Measurements from ENCODE around the gene PTPRK. TPM values are rescaled to one million over a fixed set of nuclear protein-coding genes. Genes with fewer than 3 reads are reported as not detected.

The PTPRK gene
- 15.0 and 15.3 TPM in 2 replicates for polyA plus RNA-seq (2013)

DNA sequence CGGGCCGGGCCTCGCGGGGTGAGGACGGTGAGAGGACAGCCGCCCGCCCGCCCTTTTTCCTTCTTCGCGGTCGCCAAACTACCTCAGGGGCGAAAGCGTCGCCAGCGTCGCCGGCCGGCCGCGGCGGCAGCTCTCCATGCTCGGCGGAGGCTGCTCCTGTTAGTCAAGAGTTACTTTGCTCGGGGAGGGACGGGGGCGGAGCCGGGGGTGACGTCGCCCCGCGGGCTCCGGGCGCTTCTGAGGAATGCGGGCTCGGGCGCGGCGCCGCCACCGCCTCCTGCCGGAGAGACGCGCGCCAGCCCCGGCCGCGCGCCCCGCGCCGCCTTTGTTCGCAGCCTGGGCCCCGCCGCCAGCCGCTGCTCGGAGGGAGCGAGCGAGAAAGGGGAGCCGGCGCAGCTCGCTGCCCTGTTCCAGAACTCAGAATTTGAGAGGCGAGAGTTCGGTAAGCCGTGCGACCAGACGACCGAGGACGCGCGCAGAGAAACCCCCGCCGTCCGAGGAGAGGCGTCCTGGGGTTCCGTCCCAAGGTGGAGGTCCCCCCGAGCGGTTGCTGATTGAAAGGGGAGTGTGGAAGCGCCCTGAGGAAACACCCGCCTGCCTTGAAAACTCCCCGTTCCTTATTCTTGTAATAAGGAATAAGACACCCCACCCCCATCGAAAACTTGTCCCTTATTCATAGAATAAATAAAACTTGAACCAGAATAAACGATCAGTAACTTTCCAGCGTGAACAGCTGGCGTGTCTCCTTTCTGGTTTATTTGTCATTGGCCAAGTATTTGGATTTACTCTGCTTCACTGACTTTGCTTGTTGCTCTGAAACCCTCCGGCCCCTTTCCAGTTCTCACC is at the start of gene PTPRK:
Gene PTPRK, minus strand, starts transcription at position 164 of the 846 bp plus-strand sequence. CDS start 241 bp downstream, outside the sequence.
- H4K8ac ChIP-seq (ENCODE audit: low read depth, low read length) = peak within 1 kb of the TSS; percentile 81

DNA sequence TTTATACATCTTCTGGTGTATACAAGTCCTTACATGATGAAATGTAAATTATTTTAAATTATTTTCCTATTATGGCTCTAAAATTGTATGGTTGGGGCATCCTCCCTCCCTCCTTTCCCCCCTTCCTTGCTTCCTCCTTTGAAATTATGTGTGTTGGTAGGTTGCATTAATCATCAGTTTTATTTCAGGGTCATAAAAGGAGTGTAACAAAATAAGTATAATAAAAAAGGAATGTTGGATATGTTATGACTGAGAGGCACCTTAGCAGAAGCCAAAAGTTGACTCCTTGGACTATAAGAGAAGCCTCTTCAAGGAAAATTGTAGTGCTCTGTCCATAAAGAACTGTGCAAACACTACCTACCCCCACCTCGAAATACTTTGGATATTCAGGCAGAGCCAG is 46.6 kb upstream of the PTPRK start:
- Histone ChIP-seq H3K4ac (ENCODE audit: low read depth, low read length) (no peak overlapping the region), H2AFZ (ENCODE audit: insufficient read depth, low read length, poor library complexity) (no peak overlapping the region), H3K9ac (ENCODE audit: low read length) (no peak overlapping the region), H3K27ac (ENCODE audit: low read depth, low read length) (no peak overlapping the region), H4K8ac (ENCODE audit: low read depth, low read length) (no peak overlapping the region), H3K4me2 (ENCODE audit: low read length) (no peak overlapping the region), H3K4me3 (ENCODE audit: low read depth, low read length) (no peak overlapping the region), H2BK120ac (ENCODE audit: insufficient read depth, low read length, poor library complexity) (no peak overlapping the region), H3K79me2 (ENCODE audit: control insufficient read depth, insufficient read depth, low read length, poor library complexity) (no peaks in the 10 kb centered on the region), H3K23ac (ENCODE audit: low read length) (no peak overlapping the region), H3K4me1 (ENCODE audit: control insufficient read depth in 1 of 2, insufficient read depth in 2 of 2, low read length in 2 of 2) (peaks cover 2 to 3% of the 10 kb centered on the region in 2 experiments), H2BK5ac (ENCODE audit: low read depth, low read length, poor library complexity) (no peak overlapping the region), H3K36me3 (ENCODE audit: control insufficient read depth in 1 of 2, insufficient read depth in 2 of 2, low read length in 2 of 2) (no peaks in the 10 kb centered on the region), H2AK5ac (ENCODE audit: low read length) (no peak overlapping the region), H4K12ac (ENCODE audit: low read depth, low read length) (no peak overlapping the region), H3K18ac (ENCODE audit: low read length) (no peak overlapping the region), H3K9me3 (ENCODE audit: insufficient read depth, low read depth, low read length) (no peaks in the 10 kb centered on the region), H3K79me1 (ENCODE audit: low read length) (peaks cover 2% of the 10 kb centered on the region), H4K91ac (ENCODE audit: low read depth, low read length) (no peak overlapping the region), H2BK12ac (ENCODE audit: low read length) (no peak overlapping the region), H3K14ac (ENCODE audit: low read length) (no peak overlapping the region), H3K27me3 (ENCODE audit: insufficient read depth, low read length) (no peaks in the 10 kb centered on the region)
- no peak for DNase-seq
- no CpG with 5 or more reads among the region's 1 CpG for WGBS (ENCODE audit: extremely low coverage, insufficient coverage, insufficient read length)

More for the DNA sequence above, at the start of gene PTPRK:
- Histone ChIP-seq H2AK5ac (ENCODE audit: low read length) (no peak within 1 kb of the TSS), H3K27ac (ENCODE audit: low read depth, low read length) (peak within 1 kb of the TSS; percentile 84), H3K79me2 (ENCODE audit: control insufficient read depth, insufficient read depth, low read length, poor library complexity) (peaks cover 13% of the 10 kb centered on the region), H3K27me3 (ENCODE audit: insufficient read depth, low read length) (no peaks in the 10 kb centered on the region), H3K4me1 (ENCODE audit: control insufficient read depth in 1 of 2, insufficient read depth in 2 of 2, low read length in 2 of 2) (peaks cover 3 to 7% of the 10 kb centered on the region in 2 experiments), H2BK12ac (ENCODE audit: low read length) (peak within 1 kb of the TSS; percentile 71), H2BK5ac (ENCODE audit: low read depth, low read length, poor library complexity) (peak within 1 kb of the TSS; percentile 93), H3K4me2 (ENCODE audit: low read length) (peak within 1 kb of the TSS; percentile 97), H3K23ac (ENCODE audit: low read length) (no peak within 1 kb of the TSS), H3K14ac (ENCODE audit: low read length) (peak within 1 kb of the TSS; percentile 62), H2AFZ (ENCODE audit: insufficient read depth, low read length, poor library complexity) (peak within 1 kb of the TSS; percentile 99), H2BK120ac (ENCODE audit: insufficient read depth, low read length, poor library complexity) (peak within 1 kb of the TSS; percentile 94), H3K4ac (ENCODE audit: low read depth, low read length) (peak within 1 kb of the TSS; percentile 65), H3K18ac (ENCODE audit: low read length) (peak within 1 kb of the TSS; percentile 89), H4K12ac (ENCODE audit: low read depth, low read length) (peak within 1 kb of the TSS; percentile 93), H3K9me3 (ENCODE audit: insufficient read depth, low read depth, low read length) (no peaks in the 10 kb centered on the region), H3K79me1 (ENCODE audit: low read length) (peaks cover 15% of the 10 kb centered on the region), H3K36me3 (ENCODE audit: control insufficient read depth in 1 of 2, insufficient read depth in 2 of 2, low read length in 2 of 2) (no peaks in the 10 kb centered on the region), H3K4me3 (ENCODE audit: low read depth, low read length) (peak within 1 kb of the TSS; percentile 93), H4K91ac (ENCODE audit: low read depth, low read length) (peak within 1 kb of the TSS; percentile 88), H3K9ac (ENCODE audit: low read length) (peak within 1 kb of the TSS; percentile 99)
- peak; percentile 89 to 93 for DNase-seq
- no CpG with 5 or more reads among the region's 85 CpGs for WGBS (ENCODE audit: extremely low coverage, insufficient coverage, insufficient read length)

- Histone ChIP-seq H4K12ac (ENCODE audit: low read depth, low read length) (no peak overlapping the region), H2BK12ac (ENCODE audit: low read length) (no peak overlapping the region), H2BK5ac (ENCODE audit: low read depth, low read length, poor library complexity) (no peak overlapping the region), H3K79me2 (ENCODE audit: control insufficient read depth, insufficient read depth, low read length, poor library complexity) (no peaks in the 10 kb centered on the region), H3K9me3 (ENCODE audit: insufficient read depth, low read depth, low read length) (no peaks in the 10 kb centered on the region), H3K4me2 (ENCODE audit: low read length) (no peak overlapping the region), H2AK5ac (ENCODE audit: low read length) (no peak overlapping the region), H2BK120ac (ENCODE audit: insufficient read depth, low read length, poor library complexity) (no peak overlapping the region), H3K4me1 (ENCODE audit: control insufficient read depth in 1 of 2, insufficient read depth in 2 of 2, low read length in 2 of 2) (peaks cover 0 to 3% of the 10 kb centered on the region in 2 experiments), H3K18ac (ENCODE audit: low read length) (no peak overlapping the region), H3K79me1 (ENCODE audit: low read length) (no peaks in the 10 kb centered on the region), H3K4ac (ENCODE audit: low read depth, low read length) (no peak overlapping the region), H3K36me3 (ENCODE audit: control insufficient read depth in 1 of 2, insufficient read depth in 2 of 2, low read length in 2 of 2) (no peaks in the 10 kb centered on the region), H3K4me3 (ENCODE audit: low read depth, low read length) (no peak overlapping the region), H4K91ac (ENCODE audit: low read depth, low read length) (no peak overlapping the region), H2AFZ (ENCODE audit: insufficient read depth, low read length, poor library complexity) (no peak overlapping the region), H3K14ac (ENCODE audit: low read length) (no peak overlapping the region), H3K23ac (ENCODE audit: low read length) (no peak overlapping the region), H3K27ac (ENCODE audit: low read depth, low read length) (no peak overlapping the region), H4K8ac (ENCODE audit: low read depth, low read length) (no peak overlapping the region), H3K9ac (ENCODE audit: low read length) (no peak overlapping the region), H3K27me3 (ENCODE audit: insufficient read depth, low read length) (no peaks in the 10 kb centered on the region)
- DNase-seq = no peak
Measured at GRCh38 chr6:128560966-128561365, 40.6 kb upstream of the PTPRK start.

DNA sequence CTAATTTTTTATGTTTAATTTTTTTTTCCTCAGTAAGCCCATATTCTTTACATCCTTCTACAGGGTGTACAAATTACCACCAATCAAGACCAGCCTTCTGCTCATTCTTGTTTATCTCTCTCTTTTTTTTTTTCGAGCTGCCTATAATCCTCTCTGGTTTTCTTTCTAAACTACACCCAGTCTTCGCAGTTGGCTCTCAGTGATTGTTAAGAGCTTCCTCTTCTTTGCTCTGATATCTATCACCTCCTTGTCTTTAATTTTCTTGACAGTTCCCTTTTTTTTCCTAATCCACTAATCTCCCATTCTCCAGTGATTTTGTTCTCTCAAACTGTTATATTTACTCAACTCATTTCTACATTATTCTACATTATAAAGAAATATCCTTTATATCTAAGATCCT is 38.5 kb upstream of the PTPRK start:
- no peak overlapping the region for H3K27ac ChIP-seq (ENCODE audit: low read depth, low read length)
- H4K12ac ChIP-seq (ENCODE audit: low read depth, low read length) = no peak overlapping the region

More for the DNA sequence above, 38.5 kb upstream of the PTPRK start:
- H3K36me3 ChIP-seq (ENCODE audit: control insufficient read depth in 1 of 2, insufficient read depth in 2 of 2, low read length in 2 of 2) = no peaks in the 10 kb centered on the region
- no peak overlapping the region for H4K91ac ChIP-seq (ENCODE audit: low read depth, low read length)
- no peaks in the 10 kb centered on the region for H3K27me3 ChIP-seq (ENCODE audit: insufficient read depth, low read length)
- H3K18ac ChIP-seq (ENCODE audit: low read length) = no peak overlapping the region
- no peak overlapping the region for H3K4me2 ChIP-seq (ENCODE audit: low read length)
- H3K9ac ChIP-seq (ENCODE audit: low read length) = no peak overlapping the region
- H3K4me3 ChIP-seq (ENCODE audit: low read depth, low read length) = no peak overlapping the region
- no peak overlapping the region for H3K14ac ChIP-seq (ENCODE audit: low read length)
- DNase-seq = no peak
- no peak overlapping the region for H2BK12ac ChIP-seq (ENCODE audit: low read length)
- peaks cover 0 to 3% of the 10 kb centered on the region in 2 experiments for H3K4me1 ChIP-seq (ENCODE audit: control insufficient read depth in 1 of 2, insufficient read depth in 2 of 2, low read length in 2 of 2)
- no CpG with 5 or more reads among the region's 2 CpGs for WGBS (ENCODE audit: extremely low coverage, insufficient coverage, insufficient read length)
- no peaks in the 10 kb centered on the region for H3K9me3 ChIP-seq (ENCODE audit: insufficient read depth, low read depth, low read length)
- H2AK5ac ChIP-seq (ENCODE audit: low read length) = no peak overlapping the region
- no peaks in the 10 kb centered on the region for H3K79me2 ChIP-seq (ENCODE audit: control insufficient read depth, insufficient read depth, low read length, poor library complexity)
- no peak overlapping the region for H3K23ac ChIP-seq (ENCODE audit: low read length)
- H4K8ac ChIP-seq (ENCODE audit: low read depth, low read length) = no peak overlapping the region
- H2BK5ac ChIP-seq (ENCODE audit: low read depth, low read length, poor library complexity) = no peak overlapping the region
- no peak overlapping the region for H2BK120ac ChIP-seq (ENCODE audit: insufficient read depth, low read length, poor library complexity)
- H3K4ac ChIP-seq (ENCODE audit: low read depth, low read length) = no peak overlapping the region
- no peaks in the 10 kb centered on the region for H3K79me1 ChIP-seq (ENCODE audit: low read length)
- no peak overlapping the region for H2AFZ ChIP-seq (ENCODE audit: insufficient read depth, low read length, poor library complexity)
